CD4-positive, alpha-beta T cell (primary cell): ENCODE results near the gene ERVK3-1. TPM values are rescaled to one million over a fixed set of nuclear protein-coding genes. Genes with fewer than 3 reads are reported as not detected.
"Not testable (repeated sequence)": the region's sequence is repeated elsewhere in the genome, so short reads cannot be mapped to it uniquely, and the experiment has no call there.

ENCODE experiments used
- ATAC-seq: fragments of 200-7000 bp; cut with Tn5 transposase; one replicate; pipeline ENCODE4 v1.10.0; 2022; ENCODE audit warnings: mild to moderate bottlenecking; ENCODE audit not compliant: poor library complexity
- CTCF ChIA-PET: fragments of 350-600 bp; sonication (Branson Sonifier 250); formaldehyde crosslinking; loops from one replicate; lab custom pipeline; 2021; ENCODE audit warnings: antibody characterized with exemption, inconsistent platforms; lab: Charles Lee
- POLR2A ChIA-PET: fragments of 350-600 bp; sonication (Branson Sonifier 250); formaldehyde crosslinking; loops from one replicate; lab custom pipeline; 2021; ENCODE audit warnings: antibody characterized with exemption, inconsistent platforms; lab: Charles Lee
- DNase-seq, 14 experiments: peaks; one replicate each; pipeline ENCODE4 v3.0.0-alpha.2; 2013 to 2020; ENCODE audit warnings: mixed read lengths in 2 of 14
- H3K27ac ChIP-seq, 2 donors: one replicate each; pipeline versions ENCODE4 v1.5.1 to v1.7.0; 2013; ENCODE audit warnings: low read length in 2 of 2, low read depth in 1 of 2, mild to moderate bottlenecking in 1 of 2
- H3K27me3 ChIP-seq, 2 experiments: 1 replicate in 1 of 2; 2 replicates in 1 of 2; pipeline versions ENCODE4 v1.6.1 to v1.7.0; 2013; ENCODE audit warnings: low read length in 2 of 2, control low read depth in 1 of 2, mild to moderate bottlenecking in 1 of 2, moderate library complexity in 1 of 2; ENCODE audit not compliant: insufficient read depth in 2 of 2, control insufficient read depth in 1 of 2
- H3K36me3 ChIP-seq: one replicate; pipeline ENCODE4 v1.6.1; 2013; ENCODE audit warnings: low read length, control low read depth; ENCODE audit not compliant: insufficient read depth
- H3K4me1 ChIP-seq: one replicate; pipeline ENCODE4 v1.6.1; 2013; ENCODE audit warnings: low read length, control low read depth; ENCODE audit not compliant: insufficient read depth
- H3K4me3 ChIP-seq: one replicate; pipeline ENCODE4 v1.5.1; 2013; ENCODE audit warnings: mild to moderate bottlenecking, low read length, moderate library complexity
- H3K9me3 ChIP-seq, 2 experiments: 1 replicate in 1 of 2; 2 replicates in 1 of 2; pipeline versions ENCODE4 v1.6.1 to v1.7.0; 2013; ENCODE audit warnings: low read length in 2 of 2, mild to moderate bottlenecking in 2 of 2, control low read depth in 1 of 2, moderate library complexity in 1 of 2; ENCODE audit not compliant: control insufficient read depth in 1 of 2, insufficient read depth in 1 of 2
- H3K27ac Mint-ChIP-seq: one replicate; pipeline ENCODE4 v1.8.0; 2020; ENCODE audit warnings: mixed read lengths
- H3K27me3 Mint-ChIP-seq: one replicate; pipeline ENCODE4 v1.8.0; 2021; ENCODE audit warnings: mixed read lengths
- H3K36me3 Mint-ChIP-seq: one replicate; pipeline ENCODE4 v1.8.0; 2021; ENCODE audit warnings: low read depth, mixed read lengths
- H3K4me1 Mint-ChIP-seq: one replicate; pipeline ENCODE4 v1.8.0; 2021; ENCODE audit warnings: low read depth, mixed read lengths
- H3K4me3 Mint-ChIP-seq: one replicate; pipeline ENCODE4 v1.8.0; 2020; ENCODE audit warnings: mild to moderate bottlenecking, mixed read lengths
- H3K9me3 Mint-ChIP-seq: one replicate; pipeline ENCODE4 v1.8.0; 2020; ENCODE audit warnings: mixed read lengths
- intact Hi-C, 2 experiments: fragments of 100-400 bp; cut with DNase I in 1 of 2; cut with micrococcal nuclease in 1 of 2; formaldehyde crosslinking; loops; one replicate each; pipeline versions ENCODE4 v1.15.1 to v1.9.0; 2023 to 2025; cut with DNase I, micrococcal nuclease
- total RNA-seq, 174 experiments: library from RNA in 2 of 174; stranded (reverse) in 2 of 174; gene quantifications; one replicate each; pipeline ENCODE4 v1.2.3 and lab custom pipeline; 2021 to 2026
- TF ChIP-seq, protein P1 (sequence below): fragments of 200-600 bp; IDR thresholded peaks from one replicate; pipeline ENCODE4 v1.8.0; 2022; ENCODE audit warnings: antibody characterized with exemption, mild to moderate bottlenecking

Gene ERVK3-1
- total RNA-seq, 2 experiments from 2014 or later, result 150 to 153 TPM

DNA sequence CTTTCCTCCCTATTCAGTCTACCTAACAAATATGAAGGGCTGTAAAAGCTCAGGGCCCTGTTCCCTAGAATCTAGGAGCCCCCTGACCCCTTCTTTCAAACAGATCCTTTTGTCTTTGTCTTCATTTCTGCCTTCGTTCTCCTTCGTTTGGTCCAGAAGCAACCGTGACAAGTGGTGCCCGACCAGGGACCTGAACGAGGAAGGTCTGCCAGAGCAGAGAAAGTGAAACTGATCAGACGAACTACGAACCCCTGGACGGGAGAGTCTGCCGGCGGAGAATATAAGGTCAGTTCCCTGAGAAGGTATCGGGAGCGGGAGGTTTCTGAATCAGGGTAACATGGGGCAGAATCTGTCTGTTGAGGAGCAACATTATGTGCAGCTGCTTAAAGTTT, 751 bp downstream of the ERVK3-1 start:
- DNase-seq, result peak in 3 of 14 experiments; percentile 22 to 32 (median 26)

DNA sequence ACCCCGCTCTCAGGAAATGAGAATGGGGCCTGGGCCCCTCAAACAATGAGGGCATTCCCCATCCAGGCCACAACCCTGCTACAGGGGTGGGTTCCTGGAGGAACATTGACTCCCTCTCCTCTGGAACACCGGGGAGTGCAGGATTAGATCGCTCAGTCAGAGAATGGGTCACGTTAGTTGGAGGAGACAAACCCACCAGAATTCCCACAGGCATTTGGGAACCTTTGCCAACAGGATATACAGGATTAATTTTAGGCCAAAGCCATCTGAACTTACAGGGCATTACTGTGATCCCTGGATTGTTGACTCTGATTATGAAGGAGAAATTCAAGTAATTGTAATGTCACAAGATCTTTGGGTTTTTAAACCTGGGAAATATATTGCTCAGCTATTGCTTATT, 2.6 kb downstream of the ERVK3-1 start:
- Mint-ChIP-seq H3K27me3 (no peaks in the 10 kb centered on the region), H3K4me1 (peaks cover 58% of the 10 kb centered on the region), H3K36me3 (peaks cover 92% of the 10 kb centered on the region), H3K9me3 (no peaks in the 10 kb centered on the region), H3K4me3 (peak overlapping the region; percentile 62), H3K27ac (no peak overlapping the region)
- ChIA-PET CTCF (no interaction called here), POLR2A (interaction anchor here (1.2 to 1.7 kb wide), 3 partner anchors 29 to 124 kb away, joined by 3 to 5 read pairs (median 4); partner anchors contain the start of genes ZNF274 and ZNF8)
- intact Hi-C loops, result loop anchor here in 1 of 2 experiments (2.0 to 5.0 kb wide), 3 partner anchors 125 to 210 kb away; partner anchors contain the start of genes ZBTB45, ZNF274 and ZNF324B
- peaks cover 54% of the 10 kb centered on the region for H3K36me3 ChIP-seq
- no peak overlapping the region for H3K4me3 ChIP-seq
- ATAC-seq, result no peak
- TF ChIP-seq, protein P1, sequence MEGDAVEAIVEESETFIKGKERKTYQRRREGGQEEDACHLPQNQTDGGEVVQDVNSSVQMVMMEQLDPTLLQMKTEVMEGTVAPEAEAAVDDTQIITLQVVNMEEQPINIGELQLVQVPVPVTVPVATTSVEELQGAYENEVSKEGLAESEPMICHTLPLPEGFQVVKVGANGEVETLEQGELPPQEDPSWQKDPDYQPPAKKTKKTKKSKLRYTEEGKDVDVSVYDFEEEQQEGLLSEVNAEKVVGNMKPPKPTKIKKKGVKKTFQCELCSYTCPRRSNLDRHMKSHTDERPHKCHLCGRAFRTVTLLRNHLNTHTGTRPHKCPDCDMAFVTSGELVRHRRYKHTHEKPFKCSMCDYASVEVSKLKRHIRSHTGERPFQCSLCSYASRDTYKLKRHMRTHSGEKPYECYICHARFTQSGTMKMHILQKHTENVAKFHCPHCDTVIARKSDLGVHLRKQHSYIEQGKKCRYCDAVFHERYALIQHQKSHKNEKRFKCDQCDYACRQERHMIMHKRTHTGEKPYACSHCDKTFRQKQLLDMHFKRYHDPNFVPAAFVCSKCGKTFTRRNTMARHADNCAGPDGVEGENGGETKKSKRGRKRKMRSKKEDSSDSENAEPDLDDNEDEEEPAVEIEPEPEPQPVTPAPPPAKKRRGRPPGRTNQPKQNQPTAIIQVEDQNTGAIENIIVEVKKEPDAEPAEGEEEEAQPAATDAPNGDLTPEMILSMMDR, result no peak
- no peak for DNase-seq
- H3K27ac ChIP-seq, result no peak overlapping the region
- no peaks in the 10 kb centered on the region for H3K27me3 ChIP-seq
- H3K4me1 ChIP-seq, result peaks cover 21% of the 10 kb centered on the region
- no peaks in the 10 kb centered on the region for H3K9me3 ChIP-seq

More for the DNA sequence above, 751 bp downstream of the ERVK3-1 start:
- no peaks in the 10 kb centered on the region for H3K9me3 ChIP-seq
- peaks cover 40% of the 10 kb centered on the region for H3K36me3 ChIP-seq
- Mint-ChIP-seq H3K27me3 (no peaks in the 10 kb centered on the region), H3K9me3 (no peaks in the 10 kb centered on the region), H3K36me3 (peaks cover 89% of the 10 kb centered on the region), H3K4me3 (peak overlapping the region; percentile 95), H3K27ac (peak overlapping the region; percentile 95), H3K4me1 (peaks cover 55% of the 10 kb centered on the region)
- ATAC-seq, result no peak
- TF ChIP-seq, protein P1, result no peak
- H3K27ac ChIP-seq, result peak overlapping the region; percentile 93 to 97
- no peaks in the 10 kb centered on the region for H3K27me3 ChIP-seq
- POLR2A ChIA-PET, result interaction anchor here (0.6 to 3.3 kb wide), 6 partner anchors 21 to 200 kb away, joined by 3 to 31 read pairs (median 8); partner anchors contain the start of genes ZNF274, ZNF584, ZNF8 and ZSCAN22
- intact Hi-C loops, result loop anchor here (1.0 to 5.0 kb wide), 10 partner anchors 20 to 211 kb away; partner anchors contain the start of genes ZNF274 (in 2 of the 2), ZNF497 (in 2 of the 2), ZNF8 (in 2 of the 2) and RPS5 (in 1 of the 2)
- CTCF ChIA-PET, result interaction anchor here (1.2 kb wide), 1 partner anchor 70 kb away, joined by 3 read pairs; no protein-coding TSS in a partner anchor
- H3K4me1 ChIP-seq, result peaks cover 21% of the 10 kb centered on the region
- H3K4me3 ChIP-seq, result peak overlapping the region; percentile 96

DNA sequence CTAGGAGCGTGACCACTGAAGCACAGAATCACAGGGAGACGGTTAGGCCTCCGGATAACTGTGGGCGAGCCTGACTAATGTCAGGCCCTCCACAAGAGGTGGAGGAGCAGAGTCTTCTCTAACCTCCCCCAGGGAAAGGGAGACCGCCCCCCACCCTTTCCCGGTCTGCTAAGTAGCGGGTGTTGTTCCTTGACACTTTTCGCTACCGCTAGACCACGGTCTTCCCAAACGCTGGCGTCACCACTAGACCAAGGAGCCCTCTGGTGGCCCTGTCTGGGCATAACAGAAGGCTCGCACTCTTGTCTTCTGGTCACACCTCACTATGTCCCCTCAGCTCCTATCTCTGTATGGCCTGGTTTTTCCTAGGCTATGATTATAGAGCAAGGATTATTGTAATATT, 5.5 kb downstream of the ERVK3-1 start:
- intact Hi-C loops, H3K27me3 ChIP-seq, H3K4me3 ChIP-seq, H3K9me3 Mint-ChIP-seq, H3K27ac Mint-ChIP-seq, H3K27me3 Mint-ChIP-seq, H3K27ac ChIP-seq, CTCF ChIA-PET, ATAC-seq, H3K9me3 ChIP-seq, H3K4me3 Mint-ChIP-seq, POLR2A ChIA-PET: not testable (repeated sequence)
- Mint-ChIP-seq H3K4me1 (peaks cover 46% of the 10 kb centered on the region), H3K36me3 (peaks cover 98% of the 10 kb centered on the region)
- DNase-seq, result peak in 3 of 14 experiments; percentile 6 to 31 (median 7)
- Histone ChIP-seq H3K4me1 (peaks cover 14% of the 10 kb centered on the region), H3K36me3 (peaks cover 80% of the 10 kb centered on the region)
